GM18520 (cell line): Measurements from ENCODE around the gene AMBRA1.

ENCODE experiments used
- ATAC-seq: cut with Tn5 transposase; IDR thresholded peaks from one replicate; pipeline ENCODE4 v1.9.1; 2021; ENCODE audit not compliant: unreplicated experiment

The AMBRA1 gene

DNA sequence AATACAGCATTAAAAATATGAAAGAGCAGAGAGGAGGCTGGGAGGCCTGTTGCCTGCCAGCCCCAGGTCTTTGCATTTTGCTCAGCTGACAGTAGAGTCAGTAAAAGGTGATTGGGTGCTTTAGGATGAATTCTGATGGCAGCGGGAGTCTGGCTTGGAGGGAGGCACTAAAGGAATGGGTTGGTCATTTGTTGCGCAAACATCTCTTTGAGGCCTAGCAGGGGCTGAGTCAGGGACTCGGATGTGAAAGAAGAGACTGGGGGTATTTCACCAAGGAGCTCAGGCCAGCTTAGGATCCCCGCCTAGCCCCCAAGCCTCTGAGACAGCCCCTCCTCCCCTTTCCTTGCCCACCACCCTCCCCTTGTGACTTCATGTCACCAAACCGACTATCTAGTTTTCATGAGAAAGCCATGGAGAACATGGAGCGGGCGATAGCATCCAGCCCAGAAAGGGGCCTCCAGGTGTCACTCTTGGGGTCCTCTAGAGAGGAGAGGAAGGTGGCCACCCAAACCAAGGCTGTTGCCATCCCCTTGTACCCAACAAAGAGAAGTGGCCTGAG is 236.8 kb downstream of the AMBRA1 start:
- no peak for ATAC-seq

DNA sequence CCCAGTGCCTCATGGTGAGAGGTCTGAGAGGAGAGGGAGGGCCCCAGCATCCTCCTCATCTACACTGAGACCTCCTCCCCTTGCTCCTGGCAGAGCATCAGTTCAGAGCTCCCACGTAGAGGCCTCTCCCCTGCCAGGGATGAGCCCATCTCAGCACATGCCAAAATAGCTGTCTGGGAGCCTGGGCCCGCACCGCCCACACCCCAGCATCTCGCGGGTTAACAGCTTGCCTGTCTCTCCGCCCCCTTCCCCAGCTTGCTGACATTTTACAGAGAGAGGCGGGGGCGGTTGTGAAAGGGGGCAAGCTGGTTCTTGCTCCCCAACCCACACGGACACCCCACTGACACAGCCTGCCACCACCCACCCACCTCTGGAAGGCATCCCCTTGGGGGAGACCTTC is 240.1 kb downstream of the AMBRA1 start:
- no peak for ATAC-seq

DNA sequence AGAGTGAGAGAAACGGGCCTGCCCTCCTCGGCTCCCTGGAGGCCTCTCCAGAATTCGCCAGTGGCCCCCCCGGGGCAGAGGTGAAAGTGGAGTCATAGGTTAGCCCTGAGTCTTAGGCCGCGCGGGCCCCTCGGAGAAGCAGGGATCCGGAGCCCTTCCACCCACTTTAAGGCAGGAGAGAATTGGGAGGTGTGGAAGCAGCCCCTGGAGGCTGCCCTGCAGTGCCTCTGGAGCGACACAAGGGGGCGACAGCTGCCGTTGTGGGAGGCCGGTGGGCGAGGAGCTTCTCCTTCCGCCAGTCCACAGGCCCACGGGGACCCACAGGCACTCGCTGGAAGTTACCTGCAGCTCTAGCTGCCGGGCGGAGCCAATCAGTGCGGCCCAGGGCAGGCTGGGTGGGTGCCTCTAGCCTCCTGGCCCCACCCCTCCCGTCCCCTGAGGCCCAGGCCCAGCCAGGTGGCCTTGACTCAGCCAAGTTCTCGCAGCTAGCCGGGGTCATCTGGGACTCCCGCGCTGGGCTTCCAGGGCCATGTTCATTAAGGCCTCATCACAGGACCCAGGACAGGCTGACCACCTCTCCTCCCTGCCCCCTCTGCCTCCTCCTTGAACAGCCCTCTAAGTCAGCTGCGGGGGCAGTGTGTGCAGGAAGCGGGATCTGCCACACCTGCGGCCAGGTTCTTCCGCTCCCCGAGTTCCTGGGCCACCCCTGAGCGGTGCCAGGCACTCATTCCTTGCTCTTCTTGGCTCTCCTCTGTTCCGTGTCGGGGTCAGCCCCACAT is 241.6 kb downstream of the AMBRA1 start:
- ATAC-seq: no peak

DNA sequence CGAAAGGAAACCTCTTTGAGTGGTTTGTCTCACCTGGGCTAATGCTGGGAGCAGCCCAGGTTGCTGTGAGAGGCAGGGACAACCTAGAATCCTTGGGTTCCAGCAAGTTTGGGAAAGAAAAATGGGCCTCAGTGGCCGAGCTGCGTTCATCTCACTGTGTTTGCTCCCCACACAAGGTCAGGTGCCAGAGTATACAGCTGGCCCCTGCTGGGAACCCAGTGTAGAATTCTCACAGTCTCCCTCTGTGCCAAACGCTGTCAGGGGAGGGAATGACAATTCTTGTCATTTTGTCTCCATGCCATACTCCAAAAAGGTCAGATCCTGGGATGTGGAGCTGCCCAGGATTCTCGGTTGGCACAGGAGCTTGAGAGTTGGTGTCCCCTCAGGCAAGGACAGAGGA is 242.2 kb downstream of the AMBRA1 start:
- no peak for ATAC-seq

GRCh38 chr11:46351148-46351547 is 242.7 kb downstream of the AMBRA1 start:
- ATAC-seq: no peak

DNA sequence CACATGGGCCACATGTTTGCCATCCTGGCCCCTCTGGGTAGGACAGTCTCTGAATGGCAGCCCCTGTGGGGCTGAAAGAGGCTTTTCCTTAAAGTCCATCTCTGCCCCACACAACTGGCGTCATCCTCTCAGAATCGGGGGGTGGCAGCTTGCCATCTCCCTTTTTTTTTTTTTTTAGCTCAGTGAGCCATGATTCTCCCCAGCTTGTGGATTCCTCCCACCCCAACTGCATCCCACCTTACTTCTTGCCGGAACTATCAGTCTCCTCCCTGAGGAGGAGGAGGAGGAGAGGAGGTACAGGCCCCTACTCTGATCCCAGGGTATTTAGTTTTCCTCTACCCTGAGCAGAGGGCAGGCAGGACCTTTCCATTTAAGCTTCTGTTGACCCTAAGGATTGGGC is 243.1 kb downstream of the AMBRA1 start:
- no peak for ATAC-seq

DNA sequence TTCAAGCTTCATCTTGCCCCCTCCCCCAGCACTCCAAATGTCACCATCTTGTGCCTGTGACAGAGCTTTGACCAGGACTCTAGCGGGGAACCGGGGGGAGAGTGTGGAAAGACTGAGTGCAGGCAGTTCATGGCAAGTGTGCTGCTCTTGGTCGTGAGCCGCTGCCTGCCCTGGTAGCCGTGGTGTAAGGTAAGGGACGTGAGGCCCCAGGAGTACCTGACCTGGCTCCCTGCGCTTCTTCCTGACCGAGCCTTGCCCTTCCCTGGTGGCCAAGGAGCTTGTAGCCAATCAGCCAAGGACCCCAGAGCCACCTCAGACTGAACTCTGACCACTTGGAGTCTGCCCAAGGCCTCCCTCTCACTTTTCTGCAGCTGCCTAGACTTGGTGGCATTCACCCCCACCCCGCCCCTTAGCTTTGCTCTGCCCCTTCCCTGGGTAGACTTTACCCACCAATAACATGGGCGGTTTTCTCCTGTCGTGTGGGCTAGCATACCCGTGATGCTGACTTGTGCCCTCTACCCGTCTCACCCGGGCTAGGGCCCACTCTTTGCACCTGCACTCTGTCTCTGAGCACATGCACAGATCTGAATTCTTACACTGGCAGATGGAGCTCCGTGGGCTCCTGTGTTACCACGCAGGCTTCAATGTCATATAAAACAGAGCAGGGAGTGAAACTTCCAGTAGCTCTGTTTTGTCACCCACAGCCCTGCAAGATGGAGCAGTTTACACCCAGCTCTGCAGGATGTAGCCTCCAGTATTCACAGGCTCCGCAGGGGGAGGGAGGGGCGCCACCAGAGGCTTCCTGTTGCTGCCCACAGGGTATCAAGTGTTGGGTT is 245.0 kb downstream of the AMBRA1 start:
- no peak for ATAC-seq

DNA sequence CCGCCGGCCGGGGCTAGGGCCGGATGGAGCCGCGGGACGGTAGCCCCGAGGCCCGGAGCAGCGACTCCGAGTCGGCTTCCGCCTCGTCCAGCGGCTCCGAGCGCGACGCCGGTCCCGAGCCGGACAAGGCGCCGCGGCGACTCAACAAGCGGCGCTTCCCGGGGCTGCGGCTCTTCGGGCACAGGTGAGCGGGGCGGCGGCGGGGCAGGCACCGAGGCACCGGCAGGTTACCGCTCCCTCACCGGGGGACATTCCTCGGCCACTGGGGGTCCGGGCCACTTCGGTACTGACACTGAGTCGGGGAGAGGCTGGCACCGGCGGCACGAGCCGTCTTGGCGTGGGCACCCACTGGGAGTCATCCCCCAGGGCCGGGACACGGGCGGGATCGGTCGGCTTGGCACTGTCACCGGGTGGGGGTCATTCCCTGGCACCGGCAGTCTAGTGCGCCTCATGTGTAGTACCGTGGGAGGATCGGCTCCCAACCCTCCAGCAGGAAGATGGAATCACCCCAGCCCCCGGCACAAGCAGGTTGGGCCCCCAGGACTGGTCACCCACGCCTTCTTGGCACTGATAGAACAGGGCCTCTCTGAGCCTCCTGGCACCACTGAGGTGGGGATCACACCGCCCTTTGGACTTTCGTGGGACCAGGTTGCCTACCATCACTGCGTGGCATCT is 246.0 kb downstream of the AMBRA1 start:
- no peak for ATAC-seq

- ATAC-seq: peak; percentile 76
Measured at GRCh38 chr11:46346886-46347636, 246.8 kb downstream of the AMBRA1 start, which contains the start of gene DGKZ. Gene DGKZ (plus strand): TSS chr11:46347463. CDS start chr11:46347660, 197 bp downstream.
